ENCODE results near the gene C16orf86.
A peak's percentile ranks its signal among the peaks of the same experiment; 100 is the strongest.

Gene C16orf86

DNA sequence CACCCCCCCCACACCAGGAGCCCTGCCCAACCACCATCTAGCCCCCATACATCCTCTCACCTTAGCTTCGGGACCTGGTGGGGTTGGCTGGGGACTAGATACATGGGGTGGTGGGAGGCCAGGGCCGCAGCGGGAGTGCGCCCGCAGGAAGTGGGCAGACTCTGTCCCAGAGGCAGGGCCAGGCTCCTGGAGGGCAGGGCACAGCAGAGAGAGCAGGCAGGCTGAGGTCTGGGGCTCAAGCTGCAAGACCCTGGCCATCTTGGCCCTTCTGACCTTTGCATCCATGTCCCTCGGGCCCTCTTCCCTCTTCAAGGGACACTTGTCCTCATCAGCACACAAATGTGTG lies 2.8 kb upstream of the C16orf86 start:
- TF ChIP-seq, protein P1, sequence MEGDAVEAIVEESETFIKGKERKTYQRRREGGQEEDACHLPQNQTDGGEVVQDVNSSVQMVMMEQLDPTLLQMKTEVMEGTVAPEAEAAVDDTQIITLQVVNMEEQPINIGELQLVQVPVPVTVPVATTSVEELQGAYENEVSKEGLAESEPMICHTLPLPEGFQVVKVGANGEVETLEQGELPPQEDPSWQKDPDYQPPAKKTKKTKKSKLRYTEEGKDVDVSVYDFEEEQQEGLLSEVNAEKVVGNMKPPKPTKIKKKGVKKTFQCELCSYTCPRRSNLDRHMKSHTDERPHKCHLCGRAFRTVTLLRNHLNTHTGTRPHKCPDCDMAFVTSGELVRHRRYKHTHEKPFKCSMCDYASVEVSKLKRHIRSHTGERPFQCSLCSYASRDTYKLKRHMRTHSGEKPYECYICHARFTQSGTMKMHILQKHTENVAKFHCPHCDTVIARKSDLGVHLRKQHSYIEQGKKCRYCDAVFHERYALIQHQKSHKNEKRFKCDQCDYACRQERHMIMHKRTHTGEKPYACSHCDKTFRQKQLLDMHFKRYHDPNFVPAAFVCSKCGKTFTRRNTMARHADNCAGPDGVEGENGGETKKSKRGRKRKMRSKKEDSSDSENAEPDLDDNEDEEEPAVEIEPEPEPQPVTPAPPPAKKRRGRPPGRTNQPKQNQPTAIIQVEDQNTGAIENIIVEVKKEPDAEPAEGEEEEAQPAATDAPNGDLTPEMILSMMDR (IDR thresholded peaks at IDR 0.05; ENCODE audit: unreplicated experiment in 3 of 3): no peak
- no peaks in the 10 kb centered on the region for H3K27me3 Mint-ChIP-seq (ENCODE audit: low read depth)
- H3K9me3 Mint-ChIP-seq: no peaks in the 10 kb centered on the region
- peak overlapping the region; percentile 44 to 70 (median 69) for H3K4me3 Mint-ChIP-seq
- H3K27ac Mint-ChIP-seq: no peak overlapping the region
- no peaks in the 10 kb centered on the region for H3K4me1 Mint-ChIP-seq
- peaks cover 8% of the 10 kb centered on the region for H3K36me3 Mint-ChIP-seq (ENCODE audit: low read depth)

DNA sequence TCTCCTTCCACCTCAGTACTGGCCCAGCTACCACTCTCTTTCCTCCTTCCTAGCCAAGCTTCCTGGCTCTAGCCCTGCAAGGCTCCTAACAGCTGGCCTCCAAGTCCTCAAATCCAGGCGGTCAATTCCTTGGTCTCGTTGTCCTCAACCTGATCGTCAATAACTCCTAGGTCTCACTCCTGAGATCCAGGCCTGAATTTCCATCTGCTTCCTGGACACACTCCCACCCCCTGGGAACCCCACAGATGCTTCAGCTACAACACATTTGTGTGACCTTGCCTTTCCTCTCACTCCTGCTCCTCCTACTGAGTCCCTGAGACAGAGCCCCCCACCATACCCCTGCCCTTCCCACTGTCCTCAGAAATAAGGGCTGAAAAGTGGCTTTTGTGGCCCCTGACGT lies 2.4 kb upstream of the C16orf86 start:
- TF ChIP-seq, protein P1 (IDR thresholded peaks at IDR 0.05; ENCODE audit: unreplicated experiment in 3 of 3): no peak
- no peaks in the 10 kb centered on the region for H3K4me1 Mint-ChIP-seq
- H3K36me3 Mint-ChIP-seq (ENCODE audit: low read depth): peaks cover 8% of the 10 kb centered on the region
- H3K9me3 Mint-ChIP-seq: no peaks in the 10 kb centered on the region
- H3K27me3 Mint-ChIP-seq (ENCODE audit: low read depth): no peaks in the 10 kb centered on the region
- no peak overlapping the region for H3K27ac Mint-ChIP-seq
- peak overlapping the region; percentile 44 to 70 (median 69) for H3K4me3 Mint-ChIP-seq

DNA sequence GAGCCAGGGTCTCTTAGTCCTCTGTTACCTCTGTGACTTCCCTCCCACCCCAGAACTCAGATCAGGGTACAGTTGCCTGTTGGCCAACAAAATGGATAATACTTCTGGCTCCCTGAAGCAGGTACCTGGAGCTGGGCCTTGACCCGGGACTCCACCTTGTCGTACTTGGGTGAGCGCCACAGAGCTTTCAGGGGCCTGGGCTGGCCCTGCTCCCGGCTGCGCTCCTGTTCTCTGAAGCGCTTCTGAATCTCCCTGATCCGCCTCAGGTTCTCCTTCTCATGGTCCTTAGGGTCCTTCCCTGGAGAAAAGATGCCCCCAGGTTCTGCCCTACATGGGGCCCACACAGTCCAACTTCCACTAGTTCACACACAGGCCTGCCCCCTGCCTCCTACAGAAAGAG lies 1.7 kb upstream of the C16orf86 start:
- H3K27me3 Mint-ChIP-seq (ENCODE audit: low read depth): no peaks in the 10 kb centered on the region
- H3K4me1 Mint-ChIP-seq: no peaks in the 10 kb centered on the region
- no peak overlapping the region for H3K27ac Mint-ChIP-seq
- no peaks in the 10 kb centered on the region for H3K9me3 Mint-ChIP-seq
- peaks cover 8% of the 10 kb centered on the region for H3K36me3 Mint-ChIP-seq (ENCODE audit: low read depth)
- TF ChIP-seq, protein P1 (IDR thresholded peaks at IDR 0.05; ENCODE audit: unreplicated experiment in 3 of 3): no peak
- H3K4me3 Mint-ChIP-seq: peak overlapping the region; percentile 65 to 70 (median 69)

DNA sequence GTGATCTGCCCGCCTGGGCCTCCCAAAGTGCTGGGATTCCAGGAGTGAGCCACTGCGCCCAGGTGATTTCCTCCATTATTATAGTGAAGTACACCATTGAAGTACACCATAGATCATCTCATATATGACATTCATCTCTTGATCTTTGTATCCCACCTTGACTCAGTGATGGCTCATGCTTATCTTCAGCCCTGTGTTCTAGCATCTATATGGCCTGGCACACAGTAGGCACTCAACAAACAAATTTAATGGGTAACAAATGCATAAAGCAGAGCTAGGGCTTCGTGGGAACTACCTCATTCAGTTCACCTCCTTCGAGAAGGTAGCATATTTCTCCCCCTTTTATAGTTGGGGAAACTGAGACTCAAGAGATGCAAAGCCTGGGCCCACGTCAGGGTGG lies 1.0 kb upstream of the C16orf86 start:
- Mint-ChIP-seq H3K27me3 (ENCODE audit: low read depth) (no peaks in the 10 kb centered on the region), H3K4me1 (no peaks in the 10 kb centered on the region), H3K27ac (no peak overlapping the region), H3K36me3 (ENCODE audit: low read depth) (peaks cover 8% of the 10 kb centered on the region), H3K4me3 (peak overlapping the region; percentile 65 to 74 (median 70)), H3K9me3 (no peaks in the 10 kb centered on the region)
- TF ChIP-seq, protein P1 (IDR thresholded peaks at IDR 0.05; ENCODE audit: unreplicated experiment in 3 of 3): no peak

DNA sequence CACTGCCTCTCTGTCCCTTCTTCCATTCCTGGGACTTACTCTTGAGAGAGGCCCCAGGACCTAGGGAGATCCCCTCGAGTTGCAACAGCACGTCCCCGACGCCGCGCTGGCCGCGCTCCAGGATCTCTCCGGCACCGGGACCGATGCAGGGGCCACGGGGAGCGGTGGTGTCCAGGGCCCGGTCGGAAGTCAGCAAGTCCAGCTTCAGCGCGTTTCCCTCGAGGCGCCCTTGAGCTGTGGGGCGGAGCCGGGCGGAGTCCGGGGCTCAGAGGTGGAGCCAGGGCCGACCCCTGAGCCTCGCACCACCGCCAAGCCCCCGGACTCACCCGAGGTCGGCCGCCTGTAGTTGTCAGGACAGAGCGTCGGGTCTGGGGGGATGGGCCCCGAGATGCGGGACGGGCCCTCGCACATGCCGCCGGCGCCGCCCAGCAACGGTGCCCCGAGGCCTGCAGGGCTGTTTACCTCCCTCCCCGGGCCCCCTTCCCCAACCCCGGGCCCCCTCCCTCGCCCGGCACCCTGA lies 522 bp upstream of the C16orf86 start:
- H3K9me3 Mint-ChIP-seq: no peaks in the 10 kb centered on the region
- no peaks in the 10 kb centered on the region for H3K27me3 Mint-ChIP-seq (ENCODE audit: low read depth)
- no peak overlapping the region for H3K27ac Mint-ChIP-seq
- no peaks in the 10 kb centered on the region for H3K4me1 Mint-ChIP-seq
- peaks cover 8% of the 10 kb centered on the region for H3K36me3 Mint-ChIP-seq (ENCODE audit: low read depth)
- TF ChIP-seq, protein P1 (IDR thresholded peaks at IDR 0.05; ENCODE audit: unreplicated experiment in 3 of 3): no peak
- H3K4me3 Mint-ChIP-seq: peak overlapping the region; percentile 65 to 74 (median 70)

DNA sequence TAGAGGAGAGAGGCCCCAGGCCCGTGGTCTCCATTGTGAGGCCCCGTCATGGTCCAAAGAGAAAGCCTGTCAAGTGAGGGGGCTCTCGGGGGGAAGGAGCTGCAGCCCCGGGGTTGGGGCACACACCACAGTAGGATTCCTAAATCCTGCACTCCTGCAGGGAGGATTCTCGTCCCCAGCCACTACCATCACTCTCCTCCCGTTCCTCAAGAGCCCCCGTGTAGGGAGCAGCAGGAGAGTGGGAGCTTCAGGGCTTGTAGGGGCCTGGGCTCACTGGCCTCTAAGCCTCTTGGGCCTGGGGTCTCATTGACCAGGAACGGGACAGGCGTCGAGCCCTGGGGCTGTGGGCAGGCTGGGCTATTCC lies 821 bp downstream of the C16orf86 start:
- H3K9me3 Mint-ChIP-seq: no peaks in the 10 kb centered on the region

More for the DNA sequence above, 821 bp downstream of the C16orf86 start:
- H3K36me3 Mint-ChIP-seq (ENCODE audit: low read depth): peaks cover 8% of the 10 kb centered on the region
- H3K4me3 Mint-ChIP-seq: peak overlapping the region; percentile 77 to 88 (median 81)
- H3K27me3 Mint-ChIP-seq (ENCODE audit: low read depth): no peaks in the 10 kb centered on the region
- TF ChIP-seq, protein P1 (IDR thresholded peaks at IDR 0.05; ENCODE audit: unreplicated experiment in 3 of 3): no peak
- no peaks in the 10 kb centered on the region for H3K4me1 Mint-ChIP-seq
- H3K27ac Mint-ChIP-seq: no peak overlapping the region
